ENCODE measurements around the gene ZFAND2B. TPM values are rescaled to one million over a fixed set of nuclear protein-coding genes. Genes with fewer than 3 reads are reported as not detected.

Gene ZFAND2B
- total RNA-seq, 2 donors from 2014 or later: 65.5 to 74.6 TPM

GRCh38 chr2:219175928-219176817 is 30.4 kb upstream of the ZFAND2B start:
- H3K36me3 ChIP-seq: peaks cover 11% of the 10 kb centered on the region
- TF ChIP-seq CTCF (IDR thresholded peaks at IDR 0.05): no peak
- no peaks in the 10 kb centered on the region for H3K9me3 ChIP-seq
- H3K4me3 ChIP-seq: peak overlapping the region; percentile 76
- peak overlapping the region; percentile 85 to 97 for H3K9ac ChIP-seq (ENCODE audit: low read depth in 2 of 2, low read length in 2 of 2)
- peak; percentile 63 for DNase-seq
- H3K27me3 ChIP-seq: no peaks in the 10 kb centered on the region
- peaks cover 8% of the 10 kb centered on the region for H3K4me1 ChIP-seq
- peak overlapping the region; percentile 100 for H3K27ac ChIP-seq
- intact Hi-C loops (cut with DNase I): no loop called here

GRCh38 chr2:219176818-219177551 is 29.6 kb upstream of the ZFAND2B start, which contains the start of gene CNPPD1:
CNPPD1 (minus strand) TSS chr2:219176925; CDS start chr2:219176828, 97 bp downstream.
- peaks cover 19% of the 10 kb centered on the region for H3K36me3 ChIP-seq
- H3K4me1 ChIP-seq: peaks cover 8% of the 10 kb centered on the region
- TF ChIP-seq CTCF (IDR thresholded peaks at IDR 0.05): no peak
- DNase-seq: peak; percentile 92
- intact Hi-C loops (cut with DNase I): no loop called here
- peak within 1 kb of the TSS; percentile 85 to 97 for H3K9ac ChIP-seq (ENCODE audit: low read depth in 2 of 2, low read length in 2 of 2)
- H3K27ac ChIP-seq: peak within 1 kb of the TSS; percentile 100
- peak within 1 kb of the TSS; percentile 76 for H3K4me3 ChIP-seq
- H3K27me3 ChIP-seq: no peaks in the 10 kb centered on the region
- no peaks in the 10 kb centered on the region for H3K9me3 ChIP-seq

GRCh38 chr2:219177552-219178376 is 28.8 kb upstream of the ZFAND2B start, which contains the start of gene RETREG2:
RETREG2 (plus strand) TSS chr2:219178275; CDS start chr2:219178353, 78 bp downstream.
- TF ChIP-seq CTCF (IDR thresholded peaks at IDR 0.05): no peak
- H3K36me3 ChIP-seq: peaks cover 26% of the 10 kb centered on the region

GRCh38 chr2:219178377-219179175 is 28.0 kb upstream of the ZFAND2B start:
- TF ChIP-seq CTCF (IDR thresholded peaks at IDR 0.05): no peak
- peak overlapping the region; percentile 64 to 97 for H3K9ac ChIP-seq (ENCODE audit: low read depth in 2 of 2, low read length in 2 of 2)
- H3K27me3 ChIP-seq: no peaks in the 10 kb centered on the region
- peak overlapping the region; percentile 76 for H3K4me3 ChIP-seq
- peak; percentile 71 for DNase-seq
- peaks cover 26% of the 10 kb centered on the region for H3K36me3 ChIP-seq
- peaks cover 8% of the 10 kb centered on the region for H3K4me1 ChIP-seq
- H3K27ac ChIP-seq: peak overlapping the region; percentile 100
- intact Hi-C loops (cut with DNase I): loop anchor here (2.0 kb wide), 1 partner anchor 28 kb away; the partner anchor contains the start of gene ZFAND2B
- H3K9me3 ChIP-seq: no peaks in the 10 kb centered on the region

More at GRCh38 chr2:219177552-219178376, 28.8 kb upstream of the ZFAND2B start, which contains the start of gene RETREG2:
- Histone ChIP-seq H3K9me3 (no peaks in the 10 kb centered on the region), H3K4me1 (peaks cover 8% of the 10 kb centered on the region), H3K4me3 (peak within 1 kb of the TSS; percentile 76), H3K9ac (ENCODE audit: low read depth in 2 of 2, low read length in 2 of 2) (peak within 1 kb of the TSS; percentile 85 to 97), H3K27me3 (no peaks in the 10 kb centered on the region), H3K27ac (peak within 1 kb of the TSS; percentile 100)
- peak; percentile 92 for DNase-seq
- intact Hi-C loops (cut with DNase I): loop anchor here (2.0 kb wide), 1 partner anchor 29 kb away; the partner anchor contains the start of gene ZFAND2B
